HUDEP-2 (cell line): Measurements from ENCODE around the gene CILP2.
A peak's percentile ranks its signal among the peaks of the same experiment; 100 is the strongest.

Experiments used
- DNase-seq, 76 experiments: peaks; one replicate each; lab custom pipeline; 2025; ENCODE audit not compliant: unreplicated experiment in 76 of 76; lab: John Stamatoyannopoulos, UW

Gene CILP2

GRCh38 chr19:19538061-19538784, at the start of gene CILP2:
TSS of gene CILP2 (plus strand) at chr19:19538265. CDS start at chr19:19538350, 85 bp downstream.
- peak in 34 of 76 experiments; percentile 11 to 65 (median 29) for DNase-seq

- DNase-seq, result peak in 75 of 76 experiments; percentile 50 to 98 (median 91)
Measured at GRCh38 chr19:19488875-19489690, 49.0 kb upstream of the CILP2 start.

- DNase-seq, result peak in 2 of 76 experiments; percentile 56 to 71
Measured at GRCh38 chr19:19489804-19490204, 48.3 kb upstream of the CILP2 start.

GRCh38 chr19:19490214-19490968, 47.7 kb upstream of the CILP2 start:
- DNase-seq, result peak in 70 of 76 experiments; percentile 22 to 86 (median 70)

- DNase-seq, result no peak
Measured at GRCh38 chr19:19491321-19492025, 46.6 kb upstream of the CILP2 start.

GRCh38 chr19:19492026-19492610, 45.9 kb upstream of the CILP2 start:
- no peak for DNase-seq

GRCh38 chr19:19493841-19494546, 44.1 kb upstream of the CILP2 start:
- peak in 11 of 76 experiments; percentile 13 to 29 (median 18) for DNase-seq

GRCh38 chr19:19495614-19496603, 42.2 kb upstream of the CILP2 start:
- DNase-seq, result no peak

GRCh38 chr19:19498255-19498991, 39.6 kb upstream of the CILP2 start:
- DNase-seq, result no peak

GRCh38 chr19:19499272-19499995, 38.6 kb upstream of the CILP2 start:
- DNase-seq, result no peak

GRCh38 chr19:19500975-19501644, 37.0 kb upstream of the CILP2 start:
- no peak for DNase-seq

- no peak for DNase-seq
Measured at GRCh38 chr19:19501798-19502197, 36.3 kb upstream of the CILP2 start.

- no peak for DNase-seq
Measured at GRCh38 chr19:19502281-19502680, 35.8 kb upstream of the CILP2 start.

GRCh38 chr19:19502808-19503602, 35.1 kb upstream of the CILP2 start:
- DNase-seq, result no peak
